PFSK-1 (cell line): Measurements from ENCODE around the gene KYAT1.

Experiments used
- FOXP2 ChIP-seq: optimal IDR thresholded peaks from 2 replicates; pipeline ENCODE3; 2011; ENCODE audit warnings: borderline replicate concordance, control low read depth, inconsistent platforms; ENCODE audit not compliant: insufficient read depth; ENCODE audit errors: extremely low read length, extremely low read depth
- POLR2AphosphoS5 ChIP-seq: IDR thresholded peaks from 2 replicates; pipeline ENCODE4 v1.6.1; 2012; ENCODE audit warnings: low read depth, mild to moderate bottlenecking, control low read depth, low read length, moderate library complexity
- SIN3A ChIP-seq: IDR thresholded peaks from 2 replicates; pipeline ENCODE4 v1.6.1; 2012; ENCODE audit warnings: mild to moderate bottlenecking, low read length, moderate library complexity, borderline replicate concordance; ENCODE audit not compliant: insufficient read depth
- TAF1 ChIP-seq: IDR thresholded peaks from 2 replicates; pipeline ENCODE4 v1.6.1; 2012; ENCODE audit warnings: low read length, control low read depth, borderline replicate concordance; ENCODE audit not compliant: insufficient read depth
- TF ChIP-seq, protein P1 (sequence below), 2 experiments: IDR thresholded peaks; 2 replicates each; pipeline versions ENCODE4 v1.6.1 to v1.8.0; 2011 to 2012; ENCODE audit warnings: low read depth in 2 of 2, low read length in 2 of 2, control low read depth in 1 of 2, inconsistent platforms in 1 of 2, mild to moderate bottlenecking in 1 of 2, moderate library complexity in 1 of 2; ENCODE audit not compliant: insufficient read depth in 1 of 2

KYAT1 gene

DNA sequence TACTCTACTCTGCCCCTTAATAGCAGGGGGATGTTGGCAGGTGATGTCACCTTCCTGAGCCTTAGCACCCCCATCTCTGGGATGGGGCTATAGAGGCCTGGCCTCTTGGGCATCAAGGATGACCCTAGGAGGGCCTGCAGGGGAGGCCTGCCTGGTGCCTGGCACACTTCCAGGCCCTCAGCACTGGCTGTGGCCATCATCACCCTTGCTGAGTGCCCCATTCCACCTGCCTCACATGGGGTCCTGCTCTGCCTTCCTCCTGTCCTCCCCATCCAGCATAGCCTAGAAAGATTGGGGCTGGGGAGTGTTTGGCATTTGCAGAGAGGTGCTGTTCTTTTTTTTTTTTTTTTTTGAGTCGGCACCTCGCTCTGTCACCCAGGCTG is 21.3 kb upstream of the KYAT1 start:
- no peak for TF ChIP-seq FOXP2
- no peak for TF ChIP-seq SIN3A
- TF ChIP-seq TAF1 = no peak
- TF ChIP-seq, protein P1, sequence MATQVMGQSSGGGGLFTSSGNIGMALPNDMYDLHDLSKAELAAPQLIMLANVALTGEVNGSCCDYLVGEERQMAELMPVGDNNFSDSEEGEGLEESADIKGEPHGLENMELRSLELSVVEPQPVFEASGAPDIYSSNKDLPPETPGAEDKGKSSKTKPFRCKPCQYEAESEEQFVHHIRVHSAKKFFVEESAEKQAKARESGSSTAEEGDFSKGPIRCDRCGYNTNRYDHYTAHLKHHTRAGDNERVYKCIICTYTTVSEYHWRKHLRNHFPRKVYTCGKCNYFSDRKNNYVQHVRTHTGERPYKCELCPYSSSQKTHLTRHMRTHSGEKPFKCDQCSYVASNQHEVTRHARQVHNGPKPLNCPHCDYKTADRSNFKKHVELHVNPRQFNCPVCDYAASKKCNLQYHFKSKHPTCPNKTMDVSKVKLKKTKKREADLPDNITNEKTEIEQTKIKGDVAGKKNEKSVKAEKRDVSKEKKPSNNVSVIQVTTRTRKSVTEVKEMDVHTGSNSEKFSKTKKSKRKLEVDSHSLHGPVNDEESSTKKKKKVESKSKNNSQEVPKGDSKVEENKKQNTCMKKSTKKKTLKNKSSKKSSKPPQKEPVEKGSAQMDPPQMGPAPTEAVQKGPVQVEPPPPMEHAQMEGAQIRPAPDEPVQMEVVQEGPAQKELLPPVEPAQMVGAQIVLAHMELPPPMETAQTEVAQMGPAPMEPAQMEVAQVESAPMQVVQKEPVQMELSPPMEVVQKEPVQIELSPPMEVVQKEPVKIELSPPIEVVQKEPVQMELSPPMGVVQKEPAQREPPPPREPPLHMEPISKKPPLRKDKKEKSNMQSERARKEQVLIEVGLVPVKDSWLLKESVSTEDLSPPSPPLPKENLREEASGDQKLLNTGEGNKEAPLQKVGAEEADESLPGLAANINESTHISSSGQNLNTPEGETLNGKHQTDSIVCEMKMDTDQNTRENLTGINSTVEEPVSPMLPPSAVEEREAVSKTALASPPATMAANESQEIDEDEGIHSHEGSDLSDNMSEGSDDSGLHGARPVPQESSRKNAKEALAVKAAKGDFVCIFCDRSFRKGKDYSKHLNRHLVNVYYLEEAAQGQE (IDR thresholded peaks at IDR 0.05; ENCODE audit: insufficient read depth in 1 of 2, low read depth in 2 of 2, low read length in 2 of 2) = no peak
- no peak for TF ChIP-seq POLR2AphosphoS5

DNA sequence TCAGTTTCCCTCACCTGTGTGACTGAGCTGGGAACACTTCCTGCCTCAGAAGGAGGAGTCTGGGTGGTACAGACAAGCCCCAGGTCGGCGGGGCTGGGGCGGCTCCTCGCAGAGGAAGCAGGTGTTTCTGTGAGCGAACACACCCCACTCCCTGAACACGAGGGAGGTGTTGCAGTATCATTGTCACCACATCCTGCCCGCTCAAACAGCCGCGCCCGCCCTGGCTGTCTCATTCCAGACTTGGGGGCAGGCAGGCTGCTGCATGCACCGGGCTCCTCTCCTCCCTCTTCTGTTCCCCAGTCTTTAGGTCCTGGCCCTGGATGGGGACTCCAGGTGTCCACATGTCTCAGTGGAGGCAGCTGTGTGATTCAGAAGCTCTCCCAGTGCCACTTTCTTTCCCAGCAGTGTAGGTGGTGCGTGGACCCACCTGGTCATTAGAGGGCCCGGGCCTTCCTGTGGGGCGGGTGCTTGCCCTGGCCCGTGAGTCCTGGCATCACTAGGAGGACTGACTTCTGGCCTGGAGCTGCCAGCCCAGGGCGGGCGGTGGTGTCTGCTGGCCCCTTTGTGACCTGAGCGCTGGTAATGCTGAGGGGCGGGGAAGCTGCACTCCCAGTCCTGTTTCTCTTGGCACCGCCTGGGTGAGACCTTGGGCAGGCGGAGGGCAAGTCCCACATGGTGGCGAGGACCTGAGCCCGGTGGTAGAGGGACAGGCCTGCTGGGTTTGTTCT is 20.8 kb upstream of the KYAT1 start:
- no peak for TF ChIP-seq SIN3A
- no peak for TF ChIP-seq FOXP2
- TF ChIP-seq, protein P1 (IDR thresholded peaks at IDR 0.05; ENCODE audit: insufficient read depth in 1 of 2, low read depth in 2 of 2, low read length in 2 of 2) = no peak
- no peak for TF ChIP-seq TAF1
- no peak for TF ChIP-seq POLR2AphosphoS5

DNA sequence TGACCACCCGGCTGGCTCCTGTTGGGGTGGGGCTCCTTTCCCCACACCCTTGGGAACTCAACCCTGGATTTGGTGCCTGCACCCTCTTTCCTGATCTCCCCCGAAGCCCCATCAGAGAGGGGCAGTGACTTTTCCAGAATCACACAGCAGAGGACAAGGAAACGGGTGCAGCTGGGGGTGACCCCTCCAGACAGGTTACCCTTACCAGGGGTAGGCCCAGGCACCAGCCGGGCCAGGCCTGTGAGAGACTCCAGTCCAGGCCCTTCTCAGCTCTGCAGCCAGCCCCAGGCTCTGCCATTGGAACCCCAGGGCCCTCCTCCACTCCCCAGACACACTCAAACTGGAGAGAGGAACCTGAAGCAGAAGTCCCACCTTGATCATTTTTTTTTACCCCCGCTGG is 20.1 kb upstream of the KYAT1 start:
- no peak for TF ChIP-seq POLR2AphosphoS5
- no peak for TF ChIP-seq SIN3A
- TF ChIP-seq, protein P1 (IDR thresholded peaks at IDR 0.05; ENCODE audit: insufficient read depth in 1 of 2, low read depth in 2 of 2, low read length in 2 of 2) = no peak
- no peak for TF ChIP-seq TAF1
- TF ChIP-seq FOXP2 = no peak

DNA sequence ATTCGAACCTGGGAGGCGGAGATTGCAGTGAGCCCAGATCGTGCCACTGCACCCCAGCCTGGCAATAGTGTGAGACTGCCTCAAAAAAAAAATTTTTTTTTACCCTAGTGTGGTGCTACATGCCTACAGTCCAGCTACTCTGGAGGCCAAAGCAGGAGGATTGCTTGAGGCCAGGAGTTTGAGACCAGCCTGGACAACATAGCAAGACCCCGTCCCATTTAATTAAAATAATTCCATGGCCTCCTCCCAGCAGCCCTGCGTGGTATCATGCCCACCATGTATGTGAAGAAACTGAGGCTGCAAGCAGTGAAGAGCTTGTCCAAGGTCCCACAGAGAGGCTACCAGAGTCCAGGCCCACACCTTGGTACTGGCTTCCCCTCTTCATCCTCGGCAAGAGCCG is 19.6 kb upstream of the KYAT1 start:
- TF ChIP-seq, protein P1 (IDR thresholded peaks at IDR 0.05; ENCODE audit: insufficient read depth in 1 of 2, low read depth in 2 of 2, low read length in 2 of 2) = no peak
- no peak for TF ChIP-seq TAF1
- TF ChIP-seq POLR2AphosphoS5 = no peak
- TF ChIP-seq FOXP2 = no peak
- TF ChIP-seq SIN3A = no peak
